RKO (cell line): ENCODE measurements around the gene OR52A1.
"Not testable (repeated sequence)": the region's sequence is repeated elsewhere in the genome, so short reads cannot be mapped to it uniquely, and the experiment has no call there.

Experiments
- DNase-seq: peaks from one replicate; pipeline ENCODE4 v3.0.0-alpha.2; 2016; ENCODE audit warnings: low spot score

OR52A1 gene

DNA sequence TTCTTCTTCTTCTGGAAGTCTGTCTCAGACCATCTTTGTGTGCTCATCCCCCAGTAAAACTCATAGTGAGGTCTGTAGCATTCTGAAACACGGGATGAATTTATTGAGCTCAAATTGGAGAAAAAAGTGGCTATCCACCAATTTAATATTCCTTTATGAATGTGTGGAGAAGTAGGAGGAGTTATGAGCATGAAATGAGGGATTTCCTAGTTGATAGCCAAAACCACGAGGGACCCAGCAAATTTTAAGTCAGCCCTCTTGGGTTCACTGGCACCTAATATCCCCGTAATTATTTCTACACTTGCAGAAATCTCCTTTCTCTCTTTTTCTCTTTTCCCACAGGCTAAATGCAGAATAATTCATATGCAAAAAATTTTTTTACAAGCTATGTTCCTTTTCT, at the start of gene OR52A1:
Gene OR52A1, minus strand, starts transcription at position 101 of the 400 bp plus-strand sequence. CDS start 2,388 bp downstream, outside the sequence.
- DNase-seq: no peak

DNA sequence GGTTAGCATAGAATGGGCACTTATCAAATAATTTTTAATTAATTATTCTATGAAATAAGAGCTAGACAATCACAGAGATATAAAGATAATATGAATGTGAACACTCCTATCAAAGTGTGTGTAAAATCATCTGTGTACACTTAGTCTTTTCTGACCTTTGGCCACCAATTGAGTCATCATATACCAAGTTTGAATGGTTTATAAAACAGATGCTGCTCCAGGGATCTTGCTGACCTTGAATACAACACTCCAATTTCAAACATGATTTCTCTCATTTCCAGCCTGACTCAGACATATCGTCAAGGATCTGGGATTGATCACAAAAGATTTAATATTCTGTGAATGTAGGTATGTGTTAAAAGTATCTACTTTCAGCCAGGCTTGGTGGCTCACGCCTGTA, 48.8 kb upstream of the OR52A1 start:
- DNase-seq: no peak

DNA sequence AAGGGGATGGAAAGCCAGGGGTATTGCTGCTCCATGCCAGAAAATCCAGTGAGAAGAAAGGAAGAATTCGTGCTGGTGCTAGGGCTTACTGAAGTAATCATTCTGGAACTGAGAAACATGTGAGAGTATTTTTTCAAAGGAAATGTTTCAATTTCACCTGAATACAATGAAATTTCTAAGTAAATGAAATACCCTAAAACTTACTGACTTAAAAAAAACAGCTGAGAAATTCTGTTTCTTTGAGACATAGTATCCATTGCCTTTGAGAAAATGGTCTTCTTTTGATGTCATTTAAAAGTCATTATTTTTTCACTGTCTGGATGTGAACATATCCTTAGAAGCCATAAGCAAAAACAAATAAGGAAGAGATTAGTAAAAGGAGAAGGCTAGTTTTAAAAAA, 46.0 kb upstream of the OR52A1 start, which contains the start of gene OR51V1:
Gene OR51V1, minus strand, starts transcription at position 101 of the 400 bp plus-strand sequence. Its CDS starts 0 bp downstream, at position 101.
- no peak for DNase-seq

DNA sequence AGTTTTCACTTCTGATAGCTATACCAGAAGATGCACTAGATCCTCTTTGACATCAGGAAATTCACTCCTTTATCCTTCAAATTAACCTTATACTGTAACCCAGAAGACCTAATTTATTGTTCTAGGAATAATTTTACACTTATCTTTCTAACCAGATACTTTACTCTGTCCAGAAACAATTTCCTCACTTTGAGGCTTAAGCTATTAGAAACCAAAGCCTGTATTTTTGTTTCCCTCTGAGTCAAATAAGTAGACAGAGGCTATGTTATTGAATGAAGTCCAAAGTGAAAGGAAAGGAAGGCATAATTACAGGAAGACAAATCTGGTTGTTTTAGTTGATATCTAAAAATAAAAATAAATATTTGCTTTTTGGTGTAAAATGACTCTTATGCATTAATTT, 43.7 kb upstream of the OR52A1 start:
- no peak for DNase-seq

DNA sequence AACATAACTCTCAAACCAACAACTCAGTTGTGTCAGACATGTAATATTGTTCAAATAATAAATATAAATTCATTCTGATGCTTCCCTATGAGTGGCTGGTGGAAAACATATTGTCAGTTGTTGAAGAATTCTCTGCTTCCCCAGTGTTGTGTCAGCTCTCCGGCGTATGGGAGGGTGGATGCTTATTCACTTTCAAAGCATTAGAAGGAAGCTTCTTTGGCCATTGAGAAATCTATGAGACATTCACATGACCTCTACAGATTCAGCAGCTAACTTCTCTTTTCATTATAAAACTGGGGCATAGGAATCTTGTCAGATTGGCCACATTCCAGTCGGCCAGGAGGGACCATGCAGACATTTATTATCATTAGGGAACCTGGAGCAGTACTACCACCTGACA, 43.0 kb upstream of the OR52A1 start:
- DNase-seq: no peak

DNA sequence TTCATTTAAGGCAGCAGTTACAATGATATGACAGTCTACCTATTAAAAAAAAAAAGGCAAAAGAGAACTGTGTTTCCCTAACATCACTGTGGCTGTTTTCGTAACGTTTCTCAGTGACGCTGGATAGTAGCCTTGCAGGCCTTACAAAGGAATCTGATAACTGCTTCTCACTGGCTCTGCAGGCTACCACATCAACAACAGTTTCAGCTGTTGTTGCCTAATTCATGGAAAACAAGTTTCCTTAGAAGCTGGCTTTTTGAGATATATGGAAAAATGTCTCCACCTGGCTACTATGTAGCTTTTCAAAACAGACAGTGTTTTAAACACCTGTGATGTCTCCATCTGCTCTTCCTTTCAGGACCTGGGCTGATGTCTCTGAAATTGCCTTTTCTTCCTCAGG, 42.2 kb upstream of the OR52A1 start:
- no peak for DNase-seq

DNA sequence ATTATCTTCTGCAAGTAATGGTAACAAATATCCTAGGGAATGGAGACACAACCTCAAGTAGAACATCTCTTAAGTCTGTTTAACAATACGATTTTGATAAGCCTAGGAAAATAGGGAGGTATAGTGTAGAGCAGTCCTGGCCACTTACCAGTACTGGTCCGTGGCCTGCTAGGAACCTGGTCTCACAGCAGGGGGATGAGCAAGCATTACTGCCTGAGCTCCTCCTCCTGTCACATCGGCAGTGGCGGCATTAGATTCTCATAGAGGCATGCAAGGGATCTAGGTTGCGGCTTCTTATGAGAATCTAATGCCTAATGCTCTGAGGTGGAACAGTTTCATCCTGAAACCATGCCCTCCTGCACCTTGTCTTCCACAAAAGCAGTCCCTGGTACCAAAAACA, 41.5 kb upstream of the OR52A1 start:
- no peak for DNase-seq

DNA sequence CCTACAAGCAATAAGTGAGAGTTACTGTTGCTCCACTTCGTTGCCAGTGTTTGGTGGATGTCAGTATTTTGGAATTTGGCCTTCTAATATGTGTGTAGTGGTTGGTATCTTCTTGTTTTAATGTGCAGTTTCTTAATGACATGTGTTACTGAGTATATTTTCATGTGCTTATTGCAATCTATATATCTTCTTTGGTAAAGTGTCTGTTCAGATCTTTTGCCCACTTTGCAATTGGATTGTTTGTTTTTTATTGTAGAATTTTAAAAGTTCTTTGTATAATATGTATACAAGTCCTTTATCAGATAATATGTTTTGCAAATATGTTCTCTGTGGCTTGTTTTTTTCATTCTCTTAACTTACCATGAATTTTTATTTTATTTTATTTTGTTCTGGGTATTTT, 38.2 kb upstream of the OR52A1 start:
- DNase-seq: no peak

DNA sequence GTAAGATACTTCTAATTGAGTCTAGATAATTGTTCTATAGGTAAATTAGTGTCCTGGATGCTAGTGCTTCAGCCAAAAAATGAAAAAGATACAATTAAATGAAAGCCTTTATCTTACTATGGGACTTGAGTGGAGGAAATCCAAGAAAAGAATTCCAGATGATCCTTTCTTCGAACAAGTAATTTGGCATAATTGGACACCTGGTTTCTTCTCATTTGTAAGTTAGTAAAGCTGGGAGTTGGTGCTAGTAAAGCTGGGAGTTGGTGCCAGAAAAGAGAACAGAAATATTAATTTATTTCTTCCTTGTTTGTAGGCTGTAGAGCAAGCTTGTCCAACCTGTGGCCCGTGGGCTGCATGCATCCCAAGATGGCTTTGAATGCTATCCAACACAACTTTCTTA, 33.6 kb upstream of the OR52A1 start:
- DNase-seq: no peak

DNA sequence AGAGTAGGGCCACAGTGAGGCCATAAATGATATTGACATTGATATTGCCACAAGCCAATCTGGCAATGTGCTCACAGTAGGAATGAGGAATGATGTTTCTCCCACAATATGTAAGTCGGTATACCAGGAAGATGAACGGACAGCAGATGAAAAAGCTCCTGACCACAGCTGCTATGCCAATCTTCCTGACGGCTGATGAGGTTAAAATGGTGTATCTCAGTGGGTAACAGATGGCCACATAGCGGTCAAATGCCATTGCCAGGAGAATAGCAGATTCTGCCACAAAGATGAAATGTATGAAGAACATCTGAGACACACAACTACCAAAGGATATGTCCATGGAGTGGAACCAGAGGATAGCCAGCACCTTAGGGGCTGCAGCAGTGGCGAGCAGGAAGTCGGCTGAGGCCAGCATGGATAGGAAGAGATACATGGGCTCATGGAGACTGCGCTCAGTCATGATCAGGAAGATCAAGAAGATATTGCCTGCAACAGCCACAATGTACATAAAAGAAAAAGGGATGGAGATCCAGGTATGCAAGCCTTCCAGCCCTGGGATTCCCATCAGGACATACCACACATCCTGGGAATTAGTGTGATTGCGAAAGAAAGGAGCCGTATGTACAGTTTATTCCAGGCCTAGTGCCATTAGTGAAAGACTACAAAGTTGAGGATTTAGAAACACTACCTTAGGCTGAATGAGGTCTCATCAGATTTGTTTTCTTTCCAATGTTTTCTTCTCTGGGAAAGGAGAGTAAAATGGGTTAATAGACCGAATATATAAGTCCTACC, 23.7 kb upstream of the OR52A1 start:
- no peak for DNase-seq

DNA sequence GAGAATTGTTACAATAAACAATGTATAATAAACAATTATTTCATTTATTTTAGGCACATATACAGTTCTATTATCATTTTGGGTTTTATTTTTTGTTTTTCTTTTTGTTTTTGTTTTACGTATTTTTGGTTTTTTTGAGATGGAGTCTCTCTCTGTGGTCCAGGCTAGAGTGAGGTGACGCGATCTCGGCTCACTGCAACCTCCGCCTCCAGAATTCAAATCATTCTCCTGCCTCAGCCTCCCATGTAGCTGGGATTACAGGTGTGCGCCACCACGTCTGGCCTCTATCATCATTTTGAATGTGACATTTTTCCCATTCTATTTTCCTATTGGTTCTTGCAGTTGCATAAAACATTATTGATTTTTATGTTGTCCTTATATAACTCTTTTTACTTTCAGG, 20.4 kb upstream of the OR52A1 start:
- no peak for DNase-seq

DNA sequence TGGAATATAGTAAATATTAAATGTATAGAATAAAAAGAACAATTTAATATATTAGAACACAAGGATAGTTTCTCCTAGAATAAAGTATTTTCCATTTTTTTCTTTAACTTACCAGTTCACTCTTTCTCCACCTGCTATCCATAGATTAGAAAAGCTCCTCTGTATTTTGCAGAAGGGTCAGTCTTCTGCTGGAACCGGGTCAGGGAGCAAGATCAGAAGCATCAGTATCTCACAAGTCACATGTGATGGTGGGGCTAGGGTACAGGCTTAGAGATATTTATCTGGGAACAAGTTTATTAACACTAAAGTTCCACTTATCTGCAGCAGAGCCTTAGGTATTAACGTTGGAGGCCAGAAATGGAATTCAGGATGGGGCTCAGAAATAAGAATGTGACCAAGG, 17.3 kb upstream of the OR52A1 start:
- no peak for DNase-seq

DNA sequence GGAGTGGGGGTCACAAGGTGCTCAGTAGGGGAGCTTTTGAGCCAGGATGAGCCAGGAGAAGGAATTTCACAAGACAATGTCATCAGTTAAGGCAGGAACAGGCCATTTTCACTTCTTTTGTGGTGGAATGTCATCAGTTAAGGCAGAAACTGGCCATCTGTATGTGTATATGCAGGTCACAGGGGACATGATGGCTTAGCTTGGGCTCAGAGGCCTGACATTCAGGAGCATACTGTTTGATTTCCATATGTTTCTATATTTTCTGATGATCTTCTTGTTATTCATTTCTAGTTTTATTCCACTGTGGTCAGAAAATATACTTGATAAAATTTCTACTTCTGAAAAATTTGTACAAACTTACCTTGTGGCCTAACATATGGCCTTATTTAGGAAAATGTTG, 11.3 kb upstream of the OR52A1 start:
- DNase-seq: not testable (repeated sequence)

DNA sequence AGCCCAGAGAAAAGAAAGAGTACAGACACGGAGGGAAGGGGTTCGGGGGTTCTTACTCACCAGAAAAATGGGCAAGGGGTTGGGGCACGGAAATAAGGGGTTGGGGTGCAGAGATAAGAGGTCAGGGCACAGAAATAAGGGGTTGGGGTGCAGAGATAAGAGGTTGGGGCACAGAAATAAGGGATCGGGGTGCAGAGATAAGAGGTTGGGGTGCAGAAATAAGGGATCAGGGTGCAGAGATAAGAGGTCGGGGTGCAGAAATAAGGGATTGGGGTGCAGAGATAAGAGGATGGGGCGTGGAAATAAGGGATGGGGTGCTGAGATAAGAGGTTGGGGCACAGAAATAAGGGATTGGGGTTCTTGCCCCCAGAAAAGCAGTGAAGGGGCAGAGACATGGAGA, 10.2 kb upstream of the OR52A1 start:
- not testable (repeated sequence) for DNase-seq

DNA sequence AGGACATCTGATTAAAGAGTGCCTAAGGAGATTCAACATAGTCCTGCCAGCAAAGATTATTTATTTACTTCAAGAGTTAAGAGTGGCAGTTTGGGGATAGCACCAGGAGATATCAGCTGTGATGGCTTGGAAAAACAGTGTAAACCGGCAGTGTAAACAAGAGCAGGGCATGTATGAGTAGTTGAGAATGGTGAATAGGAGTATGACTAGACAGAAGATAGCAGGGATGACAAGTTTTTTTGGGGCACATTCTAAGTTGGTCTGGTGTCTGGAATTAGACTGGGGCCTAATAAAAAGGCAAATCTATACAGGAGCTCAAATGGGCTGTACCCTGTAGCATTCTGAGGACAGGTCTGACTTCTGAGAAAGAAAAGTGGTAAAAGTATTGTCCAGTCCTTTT, 6.5 kb upstream of the OR52A1 start:
- not testable (repeated sequence) for DNase-seq

DNA sequence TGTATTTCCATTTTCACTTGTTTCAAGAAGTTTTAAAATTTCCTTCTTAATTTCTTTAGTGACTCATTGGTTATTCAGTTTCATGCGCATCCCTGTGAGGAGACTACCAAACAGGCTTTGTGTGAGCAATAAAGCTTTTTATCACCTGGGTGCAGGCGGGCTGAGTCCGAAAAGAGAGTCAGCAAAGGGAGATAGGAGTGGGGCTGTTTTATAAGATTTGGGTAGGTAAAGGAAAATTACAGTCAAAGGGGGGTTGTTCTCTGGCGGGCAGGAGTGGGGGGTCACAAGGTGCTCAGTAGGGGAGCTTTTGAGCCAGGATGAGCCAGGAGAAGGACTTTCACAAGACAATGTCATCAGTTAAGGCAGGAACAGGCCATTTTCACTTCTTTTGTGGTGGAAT, 5.7 kb upstream of the OR52A1 start:
- DNase-seq: not testable (repeated sequence)

DNA sequence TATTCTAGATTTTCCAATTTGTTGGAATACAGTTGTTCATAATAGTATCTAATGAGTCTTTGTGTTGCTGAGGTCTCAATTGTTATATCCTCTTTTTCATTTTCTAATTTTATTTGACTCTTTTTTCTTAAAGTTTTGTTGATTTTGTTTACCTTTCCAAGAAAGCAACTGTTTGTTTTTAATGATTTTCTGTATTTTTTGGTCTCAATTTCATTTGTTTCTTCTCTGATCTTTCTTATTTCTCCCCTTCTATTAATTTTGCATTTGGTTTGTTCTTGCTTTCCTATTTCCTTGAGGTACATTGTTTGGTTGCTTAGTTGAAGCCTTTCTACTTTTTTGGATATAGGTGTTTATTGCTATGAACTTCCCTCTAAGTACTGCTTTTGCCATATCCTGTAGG, 5.2 kb upstream of the OR52A1 start:
- no peak for DNase-seq

DNA sequence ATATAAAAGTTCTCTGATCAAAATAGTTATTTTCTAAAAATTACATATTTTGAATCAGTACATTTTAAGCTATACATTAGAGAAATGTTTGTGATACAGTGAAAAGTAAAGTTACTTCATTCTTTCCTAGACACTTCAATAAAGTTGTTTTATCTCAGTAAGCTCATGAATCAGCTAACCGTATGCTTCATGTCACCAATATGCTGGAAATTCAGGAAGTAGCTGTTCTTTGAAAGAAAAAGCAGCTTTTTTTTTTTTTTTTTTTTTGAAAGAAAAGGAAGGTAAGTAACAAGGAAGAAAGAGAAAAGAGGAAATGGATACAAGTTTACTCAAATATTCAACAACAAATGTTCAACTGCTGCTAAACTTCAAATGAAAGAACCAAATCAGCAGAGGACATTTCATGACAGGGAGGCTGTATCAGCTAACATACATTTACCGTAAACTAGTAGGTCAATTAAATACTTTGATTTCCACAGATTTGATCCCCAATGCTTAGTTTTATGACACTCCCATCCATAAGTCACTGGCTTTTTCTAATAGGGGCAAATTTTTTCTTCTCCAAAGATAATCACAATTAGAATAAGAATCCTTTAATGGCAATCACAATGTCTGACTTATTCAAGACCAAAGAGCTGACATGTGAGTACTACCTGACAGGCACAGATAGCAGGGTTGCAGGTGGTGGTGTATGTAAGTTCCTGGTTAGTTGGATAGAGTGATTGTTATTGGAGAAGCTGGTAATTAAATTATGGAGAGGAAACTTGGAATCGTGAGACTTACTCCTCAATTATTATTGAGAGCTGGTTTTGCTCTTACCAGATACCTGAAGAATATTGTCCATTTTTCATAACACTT, 754 bp downstream of the OR52A1 start:
- no peak for DNase-seq

DNA sequence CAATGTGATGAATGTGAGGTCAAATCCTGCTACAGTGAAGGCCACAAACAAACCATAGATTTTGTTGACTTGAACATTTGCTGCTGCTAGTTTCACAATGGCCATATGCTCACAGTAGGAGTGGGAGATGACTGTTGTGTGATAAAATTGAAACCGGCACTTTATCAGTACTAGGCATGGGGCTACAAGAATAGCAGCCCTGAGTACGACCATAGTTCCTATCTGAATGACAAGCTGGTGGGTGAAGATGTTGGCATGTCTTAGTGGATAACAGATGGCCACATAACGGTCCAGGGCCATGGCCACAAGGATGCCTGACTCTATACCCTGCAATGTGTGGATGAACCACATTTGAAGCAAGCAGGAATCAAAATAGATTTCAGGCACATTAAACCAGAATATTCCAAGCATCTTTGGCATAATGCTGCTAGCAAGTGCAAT, 2.8 kb downstream of the OR52A1 start:
- DNase-seq: no peak

DNA sequence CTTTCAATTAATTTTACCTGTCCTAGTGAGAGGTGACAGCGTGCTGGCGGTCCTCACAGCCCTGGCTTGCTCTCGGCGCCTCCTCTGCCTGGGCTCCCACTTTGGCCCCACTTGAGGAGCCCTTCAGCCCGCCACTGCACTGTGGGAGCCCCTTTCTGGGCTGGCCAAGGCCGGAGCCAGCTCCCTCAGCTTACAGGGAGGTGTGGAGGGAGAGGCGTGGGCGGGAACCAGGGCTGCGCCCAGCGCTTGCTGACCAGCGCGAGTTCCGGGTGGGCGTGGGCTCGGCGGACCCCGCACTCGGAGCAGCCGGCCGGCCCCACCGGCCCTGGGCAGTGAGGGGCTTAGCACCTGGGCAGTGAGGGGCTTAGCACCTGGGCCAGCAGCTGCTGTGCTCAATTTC, 10.4 kb downstream of the OR52A1 start:
- DNase-seq: not testable (repeated sequence)

DNA sequence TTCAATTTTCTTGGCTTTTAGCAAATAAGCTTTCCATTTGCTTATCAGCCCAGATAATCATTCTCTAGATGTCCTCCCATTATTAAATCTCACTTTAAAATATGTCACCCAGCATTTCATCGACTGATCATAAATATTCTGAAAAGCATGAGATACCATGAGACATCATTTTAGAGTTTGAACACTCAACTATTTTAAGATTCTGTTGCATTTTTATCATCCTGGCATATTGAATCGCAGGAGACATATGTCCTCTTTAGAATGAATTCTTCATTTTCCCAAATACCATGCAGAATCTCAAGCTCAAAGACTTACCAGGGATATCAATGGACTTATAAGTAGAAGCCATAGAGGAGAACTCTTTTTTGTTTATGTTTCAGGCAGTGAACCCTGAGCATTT, 16.6 kb downstream of the OR52A1 start, which contains the start of gene OR52A5:
Gene OR52A5, minus strand, starts transcription at position 361 of the 400 bp plus-strand sequence. CDS start 5,714 bp downstream, outside the sequence.
- DNase-seq: no peak

DNA sequence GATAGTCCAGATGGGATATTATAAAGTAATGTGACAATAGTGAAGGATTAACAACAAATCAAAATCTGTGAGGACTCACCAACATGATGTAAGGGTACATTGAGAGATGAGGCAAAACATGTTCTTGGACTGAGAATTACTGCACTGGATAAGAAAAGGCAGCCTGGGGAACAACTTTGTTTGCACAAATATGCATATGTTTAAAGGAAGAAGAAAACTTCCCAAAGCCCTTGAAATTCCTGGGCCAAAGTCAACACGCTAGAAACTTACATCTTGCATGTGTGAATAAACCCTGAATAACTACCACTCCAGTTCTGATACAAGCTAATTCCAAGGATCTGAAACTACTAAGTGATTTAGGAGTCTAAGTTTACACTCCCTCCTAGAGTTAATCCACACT, 17.5 kb downstream of the OR52A1 start:
- no peak for DNase-seq

DNA sequence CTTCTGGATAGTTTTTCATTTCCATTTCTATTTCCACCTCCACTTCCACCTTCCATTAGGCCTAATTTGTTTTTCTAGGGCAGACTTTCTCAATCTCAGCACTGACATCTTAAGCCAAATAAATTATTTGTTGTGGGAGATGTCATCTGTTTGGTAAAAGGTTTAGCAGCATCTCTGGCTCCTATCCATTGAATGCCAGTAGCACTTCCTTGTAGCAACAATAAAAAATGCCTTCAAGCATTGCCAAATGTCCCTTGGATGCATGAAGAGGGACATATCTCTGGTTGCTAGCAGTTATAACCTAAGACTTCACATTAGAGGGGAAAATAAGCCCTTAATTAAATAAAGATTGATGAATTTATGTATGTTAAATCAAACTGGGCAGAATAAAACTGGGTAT, 18.3 kb downstream of the OR52A1 start:
- DNase-seq: no peak
